Osteoblast (primary cell): ENCODE results near the gene EEF1A2. TPM values are rescaled to one million over a fixed set of nuclear protein-coding genes. Genes with fewer than 3 reads are reported as not detected.

Source experiments
- DNase-seq: peaks from one replicate; pipeline ENCODE4 v3.0.0; 2011; ENCODE audit warnings: low spot score, mixed read lengths; ENCODE audit not compliant: insufficient read length; ENCODE audit errors: missing footprints
- H2AFZ ChIP-seq: 2 replicates; pipeline ENCODE4 v1.6.0; 2011; ENCODE audit warnings: mild to moderate bottlenecking, low read length
- H3K27ac ChIP-seq: 2 replicates; pipeline ENCODE4 v1.5.1; 2011; ENCODE audit warnings: mild to moderate bottlenecking, low read depth, low read length, moderate library complexity
- H3K27me3 ChIP-seq: 2 replicates; pipeline ENCODE4 v1.6.0; 2012; ENCODE audit warnings: mild to moderate bottlenecking, control low read depth, inconsistent platforms, low read length, moderate library complexity; ENCODE audit not compliant: insufficient read depth
- H3K36me3 ChIP-seq: 2 replicates; pipeline ENCODE4 v1.5.1; 2011; ENCODE audit warnings: mild to moderate bottlenecking, low read length, control low read depth, moderate library complexity; ENCODE audit not compliant: insufficient read depth
- H3K4me1 ChIP-seq: 2 replicates; pipeline ENCODE4 v1.5.1; 2011; ENCODE audit warnings: mild to moderate bottlenecking, low read length, control low read depth, moderate library complexity; ENCODE audit not compliant: insufficient read depth
- H3K4me2 ChIP-seq: 2 replicates; pipeline ENCODE4 v1.6.0; 2011; ENCODE audit warnings: mild to moderate bottlenecking, low read length; ENCODE audit not compliant: insufficient read depth
- H3K4me3 ChIP-seq: fragments of 200-600 bp; sonication (generic); 3 replicates; pipeline ENCODE4 v1.5.1; 2012; ENCODE audit warnings: mild to moderate bottlenecking, low read length, inconsistent platforms; ENCODE audit not compliant: insufficient read depth
- H3K79me2 ChIP-seq: 2 replicates; pipeline ENCODE4 v1.6.0; 2012; ENCODE audit warnings: mild to moderate bottlenecking, low read length, control low read depth, inconsistent platforms; ENCODE audit not compliant: insufficient read depth
- H3K9me3 ChIP-seq: 2 replicates; pipeline ENCODE4 v1.5.1; 2011; ENCODE audit warnings: low read depth, low read length, control low read depth
- H4K20me1 ChIP-seq: 2 replicates; pipeline ENCODE4 v1.6.0; 2012; ENCODE audit warnings: mild to moderate bottlenecking, low read length, control low read depth; ENCODE audit not compliant: insufficient read depth
- total RNA-seq: library from RNA; depleted of rRNA; stranded (reverse); fragments of >200 nt; gene quantifications from 2 replicates; pipeline ENCODE4 v1.2.3, GENCODE V29; 2012
- TF ChIP-seq, protein P1 (sequence below): IDR thresholded peaks from 2 replicates; pipeline ENCODE4 v1.5.1; 2011; ENCODE audit warnings: mild to moderate bottlenecking, low read depth, low read length, moderate library complexity; ENCODE audit errors: extremely low read depth

The EEF1A2 gene
- total RNA-seq, 1 donor, result not detected

DNA sequence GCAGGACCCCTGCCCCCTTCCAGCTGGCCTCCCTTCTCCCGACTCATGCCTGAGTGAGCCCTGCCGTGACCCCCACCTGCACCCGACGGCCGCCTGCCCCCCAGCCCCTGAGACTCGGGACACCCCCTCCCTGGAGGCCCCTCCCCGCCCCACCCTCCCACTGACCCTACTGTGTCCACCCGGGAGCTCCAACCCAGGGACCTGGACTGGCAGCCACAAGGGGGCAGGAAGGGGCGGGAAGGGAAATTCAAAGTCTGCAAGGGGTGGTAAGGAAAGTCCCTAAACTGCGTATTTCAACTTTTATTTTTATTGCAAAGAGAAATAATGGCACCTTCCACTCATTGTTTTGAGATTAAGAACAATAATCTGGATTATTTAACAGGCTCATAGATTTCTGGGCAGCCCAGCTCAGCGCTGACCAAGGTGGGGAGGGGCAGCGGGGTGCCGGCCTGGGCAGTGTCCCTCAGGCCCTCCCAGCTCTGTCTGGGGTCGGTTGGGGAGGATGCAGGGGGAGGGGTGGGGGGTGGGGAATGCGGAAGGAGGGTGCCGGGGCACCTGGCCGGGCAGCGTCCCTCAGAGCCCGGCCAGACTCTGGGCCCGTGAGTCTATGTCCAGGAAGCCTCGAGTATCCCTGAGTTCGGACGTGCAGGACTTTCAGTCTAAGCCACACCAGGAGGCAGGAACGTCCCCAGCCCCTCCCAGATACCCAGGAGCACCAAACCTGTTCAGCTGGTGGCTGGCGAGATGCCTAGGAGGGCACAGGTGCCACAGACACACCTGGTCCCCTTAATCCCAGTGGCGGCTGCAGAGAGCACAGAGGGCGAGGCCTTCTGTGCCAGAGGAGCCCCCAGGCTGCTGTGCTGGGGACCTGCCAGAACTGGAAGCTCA lies 39.6 kb upstream of the EEF1A2 start:
- Histone ChIP-seq H3K79me2 (no peaks in the 10 kb centered on the region), H3K9me3 (no peaks in the 10 kb centered on the region), H3K4me2 (peak overlapping the region; percentile 71), H3K27me3 (peaks cover 10% of the 10 kb centered on the region), H3K4me3 (peak overlapping the region; percentile 56), H3K27ac (no peak overlapping the region), H3K36me3 (no peaks in the 10 kb centered on the region), H3K4me1 (peaks cover 8% of the 10 kb centered on the region), H4K20me1 (no peaks in the 10 kb centered on the region), H2AFZ (peak overlapping the region; percentile 62)
- DNase-seq, result no peak
- TF ChIP-seq, protein P1, sequence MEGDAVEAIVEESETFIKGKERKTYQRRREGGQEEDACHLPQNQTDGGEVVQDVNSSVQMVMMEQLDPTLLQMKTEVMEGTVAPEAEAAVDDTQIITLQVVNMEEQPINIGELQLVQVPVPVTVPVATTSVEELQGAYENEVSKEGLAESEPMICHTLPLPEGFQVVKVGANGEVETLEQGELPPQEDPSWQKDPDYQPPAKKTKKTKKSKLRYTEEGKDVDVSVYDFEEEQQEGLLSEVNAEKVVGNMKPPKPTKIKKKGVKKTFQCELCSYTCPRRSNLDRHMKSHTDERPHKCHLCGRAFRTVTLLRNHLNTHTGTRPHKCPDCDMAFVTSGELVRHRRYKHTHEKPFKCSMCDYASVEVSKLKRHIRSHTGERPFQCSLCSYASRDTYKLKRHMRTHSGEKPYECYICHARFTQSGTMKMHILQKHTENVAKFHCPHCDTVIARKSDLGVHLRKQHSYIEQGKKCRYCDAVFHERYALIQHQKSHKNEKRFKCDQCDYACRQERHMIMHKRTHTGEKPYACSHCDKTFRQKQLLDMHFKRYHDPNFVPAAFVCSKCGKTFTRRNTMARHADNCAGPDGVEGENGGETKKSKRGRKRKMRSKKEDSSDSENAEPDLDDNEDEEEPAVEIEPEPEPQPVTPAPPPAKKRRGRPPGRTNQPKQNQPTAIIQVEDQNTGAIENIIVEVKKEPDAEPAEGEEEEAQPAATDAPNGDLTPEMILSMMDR, result no peak

DNA sequence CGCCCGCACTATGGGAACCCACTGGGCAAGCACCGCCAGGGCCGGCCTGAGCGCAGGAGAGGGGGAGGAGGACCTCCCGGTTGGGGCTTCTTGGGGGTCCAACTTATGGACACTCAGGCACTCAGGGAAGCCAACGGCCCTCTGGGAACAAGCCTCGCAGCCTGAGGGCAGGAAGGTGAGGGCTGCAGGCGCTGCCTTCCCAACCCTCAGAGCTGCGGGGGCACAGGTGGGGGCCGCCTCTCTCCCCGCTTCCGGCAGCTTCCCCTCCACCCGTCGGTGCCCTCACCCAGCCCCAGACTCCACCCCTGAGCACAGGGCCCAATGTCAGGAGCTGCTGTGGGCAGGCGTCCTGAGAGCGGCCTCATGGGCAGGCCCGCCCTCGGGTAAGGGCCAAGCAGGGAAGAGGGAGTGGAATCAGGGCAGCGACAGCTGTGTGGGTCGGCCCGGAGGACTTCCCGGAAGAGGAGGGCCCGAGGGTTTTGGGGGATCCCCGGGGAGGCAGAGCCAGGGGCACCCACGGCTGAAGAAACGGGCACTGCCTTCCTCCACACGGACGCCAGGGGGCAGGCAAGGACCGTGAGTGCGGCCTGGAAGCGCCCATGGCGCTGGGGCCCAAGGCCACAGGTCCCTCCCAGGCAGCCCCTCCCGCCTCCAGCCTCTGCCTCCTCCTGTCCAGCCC lies 38.8 kb upstream of the EEF1A2 start:
- no peaks in the 10 kb centered on the region for H3K36me3 ChIP-seq
- H3K4me1 ChIP-seq, result peaks cover 8% of the 10 kb centered on the region
- H3K4me3 ChIP-seq, result peak overlapping the region; percentile 56
- H3K4me2 ChIP-seq, result peak overlapping the region; percentile 71
- no peak overlapping the region for H3K27ac ChIP-seq
- no peaks in the 10 kb centered on the region for H4K20me1 ChIP-seq
- TF ChIP-seq, protein P1, result peak; percentile 83
- peak; percentile 100 for DNase-seq
- peak overlapping the region; percentile 62 for H2AFZ ChIP-seq
- no peaks in the 10 kb centered on the region for H3K79me2 ChIP-seq
- H3K9me3 ChIP-seq, result no peaks in the 10 kb centered on the region
- peaks cover 10% of the 10 kb centered on the region for H3K27me3 ChIP-seq

DNA sequence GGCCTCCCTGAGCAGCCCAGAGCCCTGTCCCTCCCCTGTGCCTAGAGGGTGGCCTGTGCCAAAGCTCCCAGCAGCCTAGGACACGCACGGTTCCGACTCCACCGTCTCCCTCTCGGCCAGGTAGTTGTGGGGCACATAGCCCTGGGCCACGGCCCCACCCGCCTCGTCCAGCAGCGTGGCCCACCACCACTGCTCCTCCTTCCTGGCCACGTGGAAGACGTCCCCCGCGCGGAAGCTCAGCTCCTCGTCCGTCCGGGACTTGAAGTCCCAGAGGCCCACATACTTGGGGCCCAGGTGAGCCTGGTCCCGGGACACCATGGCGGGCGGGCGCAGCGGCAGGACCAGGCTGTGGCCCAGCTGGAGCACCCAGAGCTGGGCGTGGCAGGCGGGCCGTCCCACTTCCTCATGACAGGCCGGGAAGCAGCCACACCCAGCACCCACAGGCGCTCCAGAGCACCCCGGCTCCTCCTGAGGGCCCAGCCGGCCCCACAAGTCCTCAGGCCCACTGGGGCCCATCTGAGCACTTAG lies 38.2 kb upstream of the EEF1A2 start, which contains the start of gene PTK6:
PTK6 (minus strand) TSS at position 380 of the 528 bp plus-strand sequence; CDS start at position 318, 62 bp downstream.
- Histone ChIP-seq H3K9me3 (no peaks in the 10 kb centered on the region), H3K27me3 (peaks cover 10% of the 10 kb centered on the region), H3K27ac (no peak within 1 kb of the TSS), H3K4me1 (peaks cover 8% of the 10 kb centered on the region), H4K20me1 (no peaks in the 10 kb centered on the region), H3K36me3 (no peaks in the 10 kb centered on the region), H3K4me3 (peak within 1 kb of the TSS; percentile 56), H3K79me2 (no peaks in the 10 kb centered on the region), H2AFZ (peak within 1 kb of the TSS; percentile 62), H3K4me2 (peak within 1 kb of the TSS; percentile 71)
- no peak for DNase-seq
- TF ChIP-seq, protein P1, result no peak
